Measurements from ENCODE around the gene CIAO1. TPM values are rescaled to one million over a fixed set of nuclear protein-coding genes. Genes with fewer than 3 reads are reported as not detected.
"Not testable (repeated sequence)": the region's sequence is repeated elsewhere in the genome, so short reads cannot be mapped to it uniquely, and the experiment has no call there.

Gene CIAO1
- total RNA-seq, 1 donor from 2014 or later: 63.1 TPM

- DNase-seq: no peak
- intact Hi-C loops (cut with micrococcal nuclease): no loop called here
- ATAC-seq: no peak
Measured at GRCh38 chr2:96247896-96248295, 18.1 kb upstream of the CIAO1 start.

GRCh38 chr2:96248624-96249023, 17.4 kb upstream of the CIAO1 start:
- ATAC-seq (no peak), DNase-seq (no peak)
- intact Hi-C loops (cut with micrococcal nuclease): no loop called here

GRCh38 chr2:96249654-96250053, 16.4 kb upstream of the CIAO1 start:
- peak; percentile 8 for ATAC-seq
- DNase-seq: no peak
- intact Hi-C loops (cut with micrococcal nuclease): no loop called here

DNA sequence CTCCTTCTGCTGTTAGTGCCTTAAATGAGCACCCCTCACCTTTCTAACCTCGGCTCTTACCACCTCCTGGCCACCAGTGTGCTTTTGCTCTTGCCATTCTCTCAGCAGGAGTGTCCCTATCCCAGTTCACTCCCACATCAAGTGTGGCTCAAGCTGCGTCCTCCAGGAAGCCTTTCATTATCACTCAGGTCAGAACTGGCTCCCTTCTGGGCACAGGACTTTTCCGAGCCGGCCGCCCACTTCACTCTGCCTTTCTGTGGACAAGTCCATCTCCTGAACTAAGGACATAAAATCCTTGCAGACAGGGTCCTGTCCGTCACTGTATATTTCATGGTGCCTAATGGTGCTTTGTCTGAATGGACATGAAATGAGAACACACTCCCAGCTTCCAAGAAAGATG, 15.8 kb upstream of the CIAO1 start:
- intact Hi-C loops (cut with micrococcal nuclease): no loop called here
- ATAC-seq (no peak), DNase-seq (no peak)

DNA sequence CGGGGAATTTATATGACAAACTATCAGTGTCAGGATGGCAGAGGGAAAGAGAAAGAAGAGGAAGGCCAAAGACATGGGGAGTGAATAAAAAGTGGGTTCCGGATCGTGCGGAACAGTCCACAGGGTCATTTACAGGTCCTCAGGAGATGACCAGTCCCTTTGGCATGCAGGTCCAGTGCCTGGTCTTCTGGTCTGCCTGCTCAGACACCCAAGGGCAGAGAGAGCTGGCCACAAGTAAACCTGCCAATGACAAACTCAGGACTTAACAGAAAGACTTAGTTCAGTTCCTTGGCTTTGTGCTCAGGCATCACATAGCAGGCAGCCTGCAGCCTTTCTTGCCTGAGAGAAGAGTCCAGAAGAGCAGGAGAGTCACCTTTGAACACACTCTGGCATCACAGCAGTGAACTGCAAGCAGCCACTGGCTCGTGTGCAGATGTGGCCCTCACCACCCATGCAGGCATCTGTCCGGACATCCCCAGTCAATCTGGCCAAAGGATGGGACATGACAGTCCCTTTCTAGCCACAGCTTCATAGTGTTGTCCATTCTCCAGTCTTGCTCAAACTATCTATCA, 14.2 kb upstream of the CIAO1 start:
- intact Hi-C loops (cut with micrococcal nuclease): no loop called here

GRCh38 chr2:96252526-96252925, 13.5 kb upstream of the CIAO1 start:
- ATAC-seq (peak; percentile 2), DNase-seq (no peak)
- intact Hi-C loops (cut with micrococcal nuclease): no loop called here

More for the DNA sequence above, 14.2 kb upstream of the CIAO1 start:
- peak; percentile 76 for ATAC-seq
- DNase-seq: peak; percentile 70

DNA sequence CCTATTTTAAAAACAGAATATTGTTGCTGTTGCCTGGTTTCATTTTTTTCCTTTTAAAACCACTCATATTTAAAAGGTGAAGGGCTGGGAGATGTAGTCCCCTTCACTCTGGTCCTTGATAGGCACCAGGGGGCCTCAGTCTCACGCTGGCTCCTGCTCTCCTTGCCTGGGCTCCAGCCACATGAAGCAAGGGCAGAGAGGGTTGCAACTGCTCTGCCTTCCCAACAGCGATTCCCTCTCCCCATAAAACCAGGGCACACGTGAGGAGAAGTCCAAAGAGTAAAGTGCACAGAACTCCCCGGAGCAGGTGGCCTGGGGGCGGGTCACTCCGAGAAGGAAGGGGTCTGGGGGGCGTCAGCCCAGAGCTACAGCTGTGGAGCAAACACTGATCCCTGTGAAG, 13.0 kb upstream of the CIAO1 start:
- intact Hi-C loops (cut with micrococcal nuclease): no loop called here
- ATAC-seq (peak; percentile 47), DNase-seq (no peak)

DNA sequence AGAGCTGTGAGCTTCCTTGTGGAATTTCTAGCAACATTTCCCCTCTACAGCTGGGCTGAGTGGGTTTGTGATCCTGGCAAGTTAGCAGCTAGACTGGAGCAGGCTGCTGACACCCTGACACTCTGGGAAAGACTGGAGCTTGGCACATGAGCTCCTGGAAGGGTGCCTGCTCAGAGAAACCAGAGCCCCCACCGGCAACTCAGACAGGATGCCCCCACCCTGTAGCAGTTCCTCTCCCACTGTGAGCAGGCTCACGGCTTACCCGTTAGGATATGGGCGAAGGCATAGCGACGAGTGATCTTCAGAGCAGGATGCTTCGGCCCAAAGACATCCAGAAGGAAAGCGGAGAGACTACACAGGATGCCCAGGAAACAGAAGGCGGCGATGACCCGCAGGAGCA, 11.5 kb upstream of the CIAO1 start:
- intact Hi-C loops (cut with micrococcal nuclease): no loop called here
- DNase-seq (no peak), ATAC-seq (peak; percentile 3)

DNA sequence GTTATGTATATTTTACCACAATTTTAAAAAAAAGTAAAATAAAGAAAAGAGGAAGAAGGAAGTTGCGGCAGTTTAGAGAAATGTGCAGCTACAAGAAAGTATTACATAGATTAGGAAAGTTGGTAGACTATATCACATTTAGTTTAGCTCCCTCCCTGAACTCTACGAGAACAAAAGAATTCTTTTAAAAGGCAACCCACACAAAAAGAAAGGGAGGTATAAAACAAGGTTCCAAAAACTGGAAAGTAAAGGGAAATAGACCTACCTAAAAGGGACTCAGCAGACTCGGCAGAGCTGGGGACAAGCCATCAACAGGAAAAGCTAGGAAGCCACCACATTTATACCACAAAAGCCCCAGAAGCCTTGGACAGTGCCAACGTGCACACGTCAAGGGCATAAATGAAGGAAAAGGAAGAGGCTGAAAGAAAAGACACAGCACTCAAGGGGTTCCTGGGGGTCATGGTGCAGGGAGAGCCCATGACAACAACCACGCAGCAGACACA, 9.4 kb upstream of the CIAO1 start:
- no peak for DNase-seq
- no peak for ATAC-seq

DNA sequence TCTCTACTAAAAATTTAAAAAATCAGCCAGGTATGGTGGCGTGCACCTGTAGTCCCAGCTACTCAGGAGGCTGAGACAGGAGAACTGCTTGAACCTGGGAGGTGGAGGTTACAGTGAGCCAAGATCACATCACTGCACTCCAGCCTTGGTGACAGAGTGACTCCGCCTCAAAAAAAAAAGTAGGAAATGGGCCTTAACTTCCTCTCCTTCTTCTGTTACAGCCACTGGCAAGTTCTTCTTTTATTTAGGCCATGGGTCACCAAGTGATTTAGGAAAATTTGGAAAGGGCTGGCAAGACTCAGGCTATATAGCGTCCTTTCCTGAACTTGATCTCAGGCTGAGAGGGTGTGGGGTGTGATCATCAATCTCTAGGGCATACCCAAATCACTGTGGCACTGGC, 8.3 kb upstream of the CIAO1 start:
- DNase-seq, ATAC-seq: not testable (repeated sequence)
- intact Hi-C loops (cut with micrococcal nuclease): loop anchor here (5.0 kb wide), 1 partner anchor 50 kb away; the partner anchor contains the start of gene STARD7

More for the DNA sequence above, 9.4 kb upstream of the CIAO1 start:
- intact Hi-C loops (cut with micrococcal nuclease): loop anchor here (5.0 kb wide), 1 partner anchor 49 kb away; the partner anchor contains the start of gene STARD7

GRCh38 chr2:96258166-96259022, 7.6 kb upstream of the CIAO1 start:
- peak; percentile 54 for DNase-seq
- peak; percentile 66 for ATAC-seq
- intact Hi-C loops (cut with micrococcal nuclease): loop anchor here (5.0 kb wide), 1 partner anchor 51 kb away; the partner anchor contains the start of gene STARD7

GRCh38 chr2:96259497-96259921, 6.5 kb upstream of the CIAO1 start:
- peak; percentile 60 for DNase-seq
- ATAC-seq: peak; percentile 55
- intact Hi-C loops (cut with micrococcal nuclease): loop anchor here (5.0 kb wide), 1 partner anchor 52 kb away; the partner anchor contains the start of gene STARD7

DNA sequence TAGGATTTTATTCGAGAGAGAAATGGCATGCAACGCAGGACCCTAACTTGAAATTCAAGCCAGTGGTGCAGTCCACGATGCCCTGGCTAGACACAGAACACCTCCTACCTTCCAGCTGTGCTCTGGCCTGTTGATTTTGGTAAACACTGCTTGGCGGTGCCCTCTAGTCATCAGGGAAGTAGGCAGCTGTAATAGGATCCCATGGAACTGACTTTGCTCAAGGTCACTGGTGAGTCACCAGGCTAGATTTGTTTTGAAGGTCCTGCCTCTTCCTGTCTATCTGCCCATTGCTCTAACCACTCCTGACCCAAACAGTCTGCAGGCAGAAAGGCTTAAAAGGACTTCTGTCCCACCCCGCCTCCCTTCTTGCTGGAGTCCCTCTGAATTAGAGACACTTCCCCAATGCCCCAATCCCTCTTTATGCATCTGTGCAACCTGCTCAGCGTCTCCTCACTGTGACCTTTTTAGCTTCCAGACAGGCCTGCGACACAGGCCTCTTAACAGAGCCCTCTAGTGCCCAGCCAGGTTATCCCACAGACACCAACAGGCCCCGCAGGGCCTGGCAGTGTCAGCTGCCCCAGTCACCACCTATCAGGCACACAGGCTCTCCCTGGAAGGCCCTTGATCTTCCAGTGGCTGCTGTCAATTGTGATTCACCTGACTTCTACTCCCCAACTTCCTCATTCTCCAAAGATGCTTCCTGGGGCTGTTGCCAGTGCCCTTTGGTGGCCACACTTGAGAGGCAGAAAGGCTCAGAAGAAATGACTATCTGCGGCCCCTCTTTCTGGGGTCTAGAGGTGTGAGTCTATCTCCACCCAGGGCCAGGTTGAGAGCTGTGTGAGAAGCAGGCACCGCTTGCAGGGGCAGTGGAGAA, 5.4 kb upstream of the CIAO1 start:
- DNase-seq (peak; percentile 78), ATAC-seq (peak; percentile 75)
- intact Hi-C loops (cut with micrococcal nuclease): no loop called here

DNA sequence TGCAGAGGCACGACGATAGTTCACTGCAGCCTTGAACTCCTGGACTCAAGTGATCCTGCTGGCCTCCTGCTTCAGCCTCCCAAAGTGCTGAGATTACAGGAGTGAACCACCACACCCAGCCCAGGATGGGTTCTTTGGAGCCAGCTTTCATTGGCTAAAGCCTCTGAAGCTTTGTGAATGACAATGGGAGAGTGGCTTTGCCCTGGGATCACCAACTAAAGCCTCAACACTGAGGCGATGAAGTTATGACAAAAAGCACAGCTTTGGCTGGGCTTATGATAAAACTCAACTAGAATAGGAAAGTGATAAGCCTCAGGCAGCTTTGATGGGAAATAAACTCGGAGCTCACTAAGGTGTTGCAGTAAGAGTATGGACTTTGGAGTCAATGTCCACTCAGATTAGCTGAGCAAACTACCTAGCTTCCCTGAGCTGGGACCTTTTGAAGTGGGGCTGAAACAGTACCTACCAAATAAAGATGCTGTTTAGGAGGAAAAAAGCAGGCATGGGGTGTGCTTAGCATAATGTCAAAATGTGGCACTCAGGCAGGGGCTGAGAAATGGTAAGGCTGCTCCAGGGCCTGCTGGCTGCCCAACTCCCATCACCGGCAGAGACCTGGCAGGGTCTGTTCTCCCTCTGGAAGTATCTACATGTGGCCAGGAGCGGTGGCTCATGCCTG, 4.6 kb upstream of the CIAO1 start:
- DNase-seq (no peak), ATAC-seq (no peak)
- intact Hi-C loops (cut with micrococcal nuclease): no loop called here

GRCh38 chr2:96262306-96262705, 3.7 kb upstream of the CIAO1 start:
- intact Hi-C loops (cut with micrococcal nuclease): no loop called here

DNA sequence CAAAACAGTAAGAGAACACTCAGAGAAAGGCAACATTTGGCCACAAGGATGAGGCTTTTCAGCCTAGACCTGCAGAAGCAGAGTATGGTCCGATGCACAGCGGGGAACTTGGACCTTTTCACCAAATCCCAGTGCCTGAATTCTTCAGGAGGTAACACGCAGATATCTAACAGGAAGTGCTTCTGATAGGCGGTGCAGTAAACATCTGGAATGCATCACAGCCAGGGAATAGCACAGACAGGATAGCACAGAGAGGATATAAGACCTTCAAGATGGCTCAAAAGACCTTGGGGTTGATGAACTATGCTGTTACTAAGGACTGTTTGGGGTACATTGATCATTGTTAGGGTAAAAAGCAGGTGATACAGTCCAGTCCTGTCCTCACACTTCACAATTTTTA, 1.9 kb upstream of the CIAO1 start:
- intact Hi-C loops (cut with micrococcal nuclease): no loop called here
- no peak for ATAC-seq
- no peak for DNase-seq

More at GRCh38 chr2:96262306-96262705, 3.7 kb upstream of the CIAO1 start:
- ATAC-seq (no peak), DNase-seq (no peak)

- peak; percentile 4 for ATAC-seq
- intact Hi-C loops (cut with micrococcal nuclease): no loop called here
- peak; percentile 60 for DNase-seq
Measured at GRCh38 chr2:96264656-96265348, 1.2 kb upstream of the CIAO1 start.

DNA sequence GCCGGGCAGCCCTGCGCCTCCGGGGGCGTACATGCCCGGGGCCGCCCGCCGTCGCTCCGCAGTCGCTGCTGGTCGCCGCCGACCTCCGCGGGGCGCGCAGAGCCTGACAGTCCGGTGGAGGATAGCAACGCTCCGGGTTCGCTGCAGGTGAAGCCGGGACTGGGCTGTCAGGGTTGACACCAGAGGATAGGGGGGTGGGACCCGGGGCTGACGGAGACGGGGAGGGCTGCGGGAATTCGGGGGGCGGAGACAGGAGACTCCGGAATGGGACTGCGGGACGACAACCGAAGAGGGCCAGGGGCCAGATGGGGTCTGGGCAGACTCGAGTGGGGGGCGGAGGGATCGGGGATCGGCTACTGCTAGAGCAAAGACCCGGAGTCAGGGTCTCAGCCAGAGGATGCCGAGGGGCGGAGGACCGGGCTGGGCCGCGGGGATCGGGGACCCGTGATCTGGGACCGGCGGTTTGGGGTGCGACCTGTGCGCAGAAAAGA, 631 bp upstream of the CIAO1 start:
- peak; percentile 35 for ATAC-seq
- peak; percentile 71 for DNase-seq
- intact Hi-C loops (cut with micrococcal nuclease): no loop called here

Data from left ventricle myocardium superior (tissue), 1 donor.